Left lung (tissue), 10 donors: ENCODE results near the gene AKAP17A. TPM values are rescaled to one million over a fixed set of nuclear protein-coding genes. Genes with fewer than 3 reads are reported as not detected.
A peak's percentile ranks its signal among the peaks of the same experiment; 100 is the strongest.

Experiments used
- ATAC-seq: fragments of 200-7000 bp; cut with Tn5 transposase; one replicate; pipeline ENCODE4 v1.9.1; 2020; ENCODE audit warnings: moderate library complexity
- DNase-seq, 4 donors: peaks; one replicate each; pipeline ENCODE4 v3.0.0-alpha.2; 2013 to 2020
- H3K27ac ChIP-seq, 2 donors: fragments of 200-600 bp; sonication (generic) in 1 of 2; one replicate each; pipeline versions ENCODE4 v1.5.0 to v1.8.0; 2020 to 2021
- H3K27me3 ChIP-seq, 2 donors: fragments of 200-600 bp; sonication (generic) in 1 of 2; one replicate each; pipeline versions ENCODE4 v1.5.0 to v1.8.0; 2020 to 2021
- H3K36me3 ChIP-seq, 2 donors: fragments of 200-600 bp; sonication (generic) in 1 of 2; one replicate each; pipeline versions ENCODE4 v1.5.0 to v1.8.0; 2020 to 2021
- H3K4me1 ChIP-seq, 2 donors: fragments of 200-600 bp; one replicate each; pipeline ENCODE4 v1.8.0; 2021
- H3K4me3 ChIP-seq, 2 donors: fragments of 200-600 bp; sonication (generic) in 1 of 2; one replicate each; pipeline versions ENCODE4 v1.5.0 to v1.8.0; 2020 to 2021; ENCODE audit warnings: mild to moderate bottlenecking in 1 of 2
- H3K9me3 ChIP-seq, 2 donors: fragments of 200-600 bp; sonication (generic) in 1 of 2; one replicate each; pipeline versions ENCODE4 v1.5.0 to v1.8.0; 2020 to 2021
- CTCF ChIP-seq, 2 donors: fragments of 200-600 bp; sonication (generic) in 1 of 2; IDR thresholded peaks; one replicate each; pipeline versions ENCODE4 v1.5.0 to v1.8.0; 2021; ENCODE audit warnings: antibody characterized with exemption in 2 of 2
- intact Hi-C, 2 donors: fragments of 100-400 bp; cut with DNase I; formaldehyde crosslinking; loops; one replicate each; pipeline versions ENCODE4 v1.11.2 to v1.14.2; 2022
- polyA plus RNA-seq, 6 donors: library from polyadenylated mRNA; unstranded; fragments of 120-200 nt; gene quantifications; one replicate each; pipeline ENCODE4 v1.2.1, GENCODE V29; 2013; ENCODE audit not compliant: insufficient read length in 6 of 6
- total RNA-seq, 2 donors: library from RNA; stranded (reverse); fragmentation: NEBNext Ultra II Directional; extraction: Animal tissue kit (Norgen Biotek cat#: 25700); gene quantifications; one replicate each; pipeline ENCODE4 v1.2.1, GENCODE V29; 2021
- donor health status: DM: no; HTN: yes; CAD: no.
- donor health status: DM: no; HTN: no; CAD: no.

Gene AKAP17A
- total and polyA plus RNA-seq, 8 donors: 31.1 to 49.7 (median 41.8) TPM

GRCh38 chrX:1591863-1592469 is 562 bp downstream of the AKAP17A start:
- Histone ChIP-seq H3K4me1 (peaks cover 0 to 18% of the 10 kb centered on the region in 2 donors), H3K4me3 (peak overlapping the region; percentile 67 to 73), H3K9me3 (no peaks in the 10 kb centered on the region), H3K27ac (peak overlapping the region; percentile 67 to 84), H3K27me3 (no peaks in the 10 kb centered on the region), H3K36me3 (peaks cover 5 to 34% of the 10 kb centered on the region in 2 donors)
- peak in 1 of 4 donors; percentile 81 for DNase-seq
- TF ChIP-seq CTCF (IDR thresholded peaks at IDR 0.05): no peak
- intact Hi-C loops: no loop called here
- peak; percentile 15 for ATAC-seq

- TF ChIP-seq CTCF (IDR thresholded peaks at IDR 0.05): no peak
- DNase-seq (peak in 2 of 4 donors; percentile 25 to 85), ATAC-seq (peak; percentile 11)
- Histone ChIP-seq H3K36me3 (peaks cover 5 to 41% of the 10 kb centered on the region in 2 donors), H3K4me3 (peak overlapping the region; percentile 67 to 73), H3K4me1 (peaks cover 0 to 18% of the 10 kb centered on the region in 2 donors), H3K9me3 (no peaks in the 10 kb centered on the region), H3K27ac (peak overlapping the region; percentile 44 to 84), H3K27me3 (no peaks in the 10 kb centered on the region)
- intact Hi-C loops: no loop called here
These were observed 1.2 kb downstream of the AKAP17A start for GRCh38 chrX:1592470-1593142.

GRCh38 chrX:1593286-1594271 is 2.2 kb downstream of the AKAP17A start:
- intact Hi-C loops: no loop called here
- no peak for ATAC-seq
- peak in 1 of 4 donors; percentile 77 for DNase-seq
- peaks cover 5 to 51% of the 10 kb centered on the region in 2 donors for H3K36me3 ChIP-seq
- H3K27ac ChIP-seq: peak overlapping the region in 1 of 2 donors; percentile 84
- TF ChIP-seq CTCF (IDR thresholded peaks at IDR 0.05): no peak
- no peaks in the 10 kb centered on the region for H3K27me3 ChIP-seq
- H3K9me3 ChIP-seq: no peaks in the 10 kb centered on the region
- peak overlapping the region in 1 of 2 donors; percentile 73 for H3K4me3 ChIP-seq
- H3K4me1 ChIP-seq: peaks cover 0 to 18% of the 10 kb centered on the region in 2 donors

- TF ChIP-seq CTCF (IDR thresholded peaks at IDR 0.05): no peak
- Histone ChIP-seq H3K27me3 (no peaks in the 10 kb centered on the region), H3K27ac (no peak overlapping the region), H3K9me3 (no peaks in the 10 kb centered on the region), H3K36me3 (peaks cover 5 to 72% of the 10 kb centered on the region in 2 donors), H3K4me1 (peaks cover 0 to 18% of the 10 kb centered on the region in 2 donors), H3K4me3 (no peak overlapping the region)
- ATAC-seq: no peak
- intact Hi-C loops: no loop called here
- peak in 1 of 4 donors; percentile 64 for DNase-seq
These were observed 4.3 kb downstream of the AKAP17A start for GRCh38 chrX:1595711-1596060.
